CD14-positive monocyte (primary cell): ENCODE data around the gene MMP15. TPM values are rescaled to one million over a fixed set of nuclear protein-coding genes. Genes with fewer than 3 reads are reported as not detected.

Experiments
- DNase-seq, 3 donors: peaks; one replicate each; pipeline ENCODE4 v3.0.0-alpha.2; 2011 to 2022
- H2AFZ ChIP-seq: 2 replicates; pipeline ENCODE4 v1.6.0; 2012; ENCODE audit warnings: mild to moderate bottlenecking, low read depth, low read length, inconsistent platforms; ENCODE audit not compliant: insufficient read depth, poor library complexity, severe bottlenecking
- H3K27ac ChIP-seq, 2 donors: 1 replicate in 1 of 2; 2 replicates in 1 of 2; pipeline ENCODE4 v1.5.1; 2012 to 2013; ENCODE audit warnings: low read length in 2 of 2, control low read depth in 1 of 2, inconsistent platforms in 1 of 2, low read depth in 1 of 2, mild to moderate bottlenecking in 1 of 2
- H3K27me3 ChIP-seq, 2 donors: one replicate each; pipeline versions ENCODE4 v1.6.0 to v1.6.1; 2011 to 2013; ENCODE audit warnings: low read length in 2 of 2; ENCODE audit not compliant: control insufficient read depth in 2 of 2, insufficient read depth in 2 of 2
- H3K36me3 ChIP-seq, 2 donors: replicated peaks in 1 of 2; 1 replicate in 1 of 2; 2 replicates in 1 of 2; pipeline versions ENCODE4 v1.5.1 to v1.6.1; 2012 to 2013; ENCODE audit warnings: low read length in 2 of 2, control low read depth in 1 of 2, inconsistent platforms in 1 of 2, mild to moderate bottlenecking in 1 of 2; ENCODE audit not compliant: insufficient read depth in 2 of 2, control insufficient read depth in 1 of 2
- H3K4me1 ChIP-seq, 2 donors: 1 replicate in 1 of 2; 2 replicates in 1 of 2; pipeline versions ENCODE4 v1.5.1 to v1.6.1; 2012 to 2013; ENCODE audit warnings: low read length in 2 of 2, control low read depth in 1 of 2, inconsistent platforms in 1 of 2, mild to moderate bottlenecking in 1 of 2, moderate library complexity in 1 of 2; ENCODE audit not compliant: insufficient read depth in 2 of 2, control insufficient read depth in 1 of 2
- H3K4me2 ChIP-seq: replicated peaks from 2 replicates; pipeline ENCODE3; 2012; ENCODE audit warnings: low read length, moderate library complexity, mild to moderate bottlenecking; ENCODE audit not compliant: poor library complexity, severe bottlenecking; ENCODE audit errors: extremely low read depth
- H3K4me3 ChIP-seq, 3 experiments: fragments of 200-600 bp in 1 of 3; sonication (generic) in 1 of 3; replicated peaks in 1 of 3; 1 replicate in 2 of 3; 2 replicates in 1 of 3; pipeline ENCODE4 v1.5.1; 2011 to 2013; ENCODE audit warnings: low read length in 3 of 3, mild to moderate bottlenecking in 3 of 3, control low read depth in 2 of 3, low read depth in 2 of 3, inconsistent platforms in 1 of 3, moderate library complexity in 1 of 3
- H3K79me2 ChIP-seq: 2 replicates; pipeline ENCODE4 v1.6.0; 2012; ENCODE audit warnings: mild to moderate bottlenecking, control low read depth, inconsistent platforms, low read length, moderate library complexity; ENCODE audit not compliant: insufficient read depth
- H3K9ac ChIP-seq: 2 replicates; pipeline ENCODE4 v1.6.0; 2017; ENCODE audit warnings: low read length, mild to moderate bottlenecking; ENCODE audit not compliant: insufficient read depth, poor library complexity, severe bottlenecking
- H3K9me3 ChIP-seq, 2 donors: replicated peaks in 1 of 2; 1 replicate in 1 of 2; 2 replicates in 1 of 2; pipeline versions ENCODE4 v1.5.1 to v1.6.1; 2012 to 2013; ENCODE audit warnings: low read length in 2 of 2, control low read depth in 1 of 2; ENCODE audit not compliant: control insufficient read depth in 1 of 2, insufficient read depth in 1 of 2
- H4K20me1 ChIP-seq: 2 replicates; pipeline ENCODE4 v1.6.0; 2012; ENCODE audit warnings: mild to moderate bottlenecking, low read length, control low read depth, moderate library complexity; ENCODE audit not compliant: insufficient read depth
- H3K27ac Mint-ChIP-seq, 7 donors: one replicate each; pipeline ENCODE4 v1.8.0; 2020; ENCODE audit warnings: mild to moderate bottlenecking in 7 of 7, mixed read lengths in 7 of 7, moderate library complexity in 6 of 7, inconsistent platforms in 2 of 7
- H3K27me3 Mint-ChIP-seq, 3 donors: one replicate each; pipeline ENCODE4 v1.8.0; 2021 to 2022; ENCODE audit warnings: low read depth in 3 of 3, mild to moderate bottlenecking in 3 of 3, mixed read lengths in 3 of 3, moderate library complexity in 3 of 3, inconsistent platforms in 1 of 3
- H3K36me3 Mint-ChIP-seq, 2 donors: one replicate each; pipeline ENCODE4 v1.8.0; 2020; ENCODE audit warnings: mixed read lengths in 2 of 2, inconsistent platforms in 1 of 2, mild to moderate bottlenecking in 1 of 2
- H3K4me1 Mint-ChIP-seq: one replicate; pipeline ENCODE4 v1.8.0; 2020; ENCODE audit warnings: mild to moderate bottlenecking, mixed read lengths
- H3K4me3 Mint-ChIP-seq, 2 donors: one replicate each; pipeline ENCODE4 v1.8.0; 2020; ENCODE audit warnings: mild to moderate bottlenecking in 2 of 2, mixed read lengths in 2 of 2, moderate library complexity in 1 of 2
- H3K9me3 Mint-ChIP-seq, 7 donors: one replicate each; pipeline ENCODE4 v1.8.0; 2020 to 2022; ENCODE audit warnings: mixed read lengths in 7 of 7, mild to moderate bottlenecking in 6 of 7, moderate library complexity in 6 of 7, inconsistent platforms in 2 of 7
- WGBS: methylation state at CpG from one replicate; pipeline ENCODE4 v1.1.5; 2013; ENCODE audit warnings: missing lambda C conversion rate; ENCODE audit not compliant: insufficient coverage; 5-methylcytosine and 5-hydroxymethylcytosine counted together
- intact Hi-C, 2 donors: fragments of 100-400 bp; cut with micrococcal nuclease; formaldehyde crosslinking; loops; one replicate each; pipeline versions ENCODE4 v1.15.0 to v1.15.1; 2023
- polyA plus RNA-seq, 3 donors: library from polyadenylated mRNA; depleted of rRNA in 1 of 3; unstranded in 2 of 3; stranded (reverse) in 1 of 3; fragments of 300-500 nt in 2 of 3; fragments of >200 nt in 1 of 3; fragmentation: Illumina TruSeq in 2 of 3; gene quantifications; 1 replicate in 2 of 3; 2 replicates in 1 of 3; pipeline ENCODE4 v1.2.3, GENCODE V29; 2012 to 2021
- small RNA-seq: library from RNA; depleted of rRNA; stranded (forward); fragments of <200 nt; gene quantifications from one replicate; pipeline ENCODE3, GENCODE V24; 2012; ENCODE audit warnings: low read depth; ENCODE audit not compliant: insufficient read length
- TF ChIP-seq, protein P1 (sequence below): fragments of 200-600 bp; IDR thresholded peaks from one replicate; pipeline ENCODE4 v1.8.0; 2022; ENCODE audit warnings: antibody characterized with exemption, mild to moderate bottlenecking

The MMP15 gene
- polyA plus RNA-seq, 3 donors, result not detected

DNA sequence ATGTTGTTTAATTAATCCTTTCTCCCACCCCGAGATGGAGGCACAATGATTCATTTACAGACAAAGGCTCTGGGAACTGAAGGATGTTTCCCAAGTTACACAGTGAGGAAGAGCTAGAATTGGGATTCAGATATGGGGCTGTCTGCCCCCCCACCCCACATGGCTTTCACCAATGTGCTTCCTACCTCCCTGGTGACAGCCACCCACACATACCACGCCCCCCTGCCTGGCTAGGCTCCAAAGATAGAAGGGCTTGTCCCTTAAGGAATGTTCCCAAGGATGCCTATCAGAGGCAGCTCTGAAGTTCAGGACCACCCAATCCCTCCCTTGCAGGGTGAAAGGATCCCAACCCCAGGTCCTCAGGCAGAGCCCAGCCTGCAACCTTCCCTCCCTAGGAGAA, 70.7 kb downstream of the MMP15 start:
- Histone ChIP-seq H3K9me3 (no peaks in the 10 kb centered on the region), H3K27ac (no peak overlapping the region), H3K4me3 (no peak overlapping the region), H3K79me2 (no peaks in the 10 kb centered on the region), H3K4me2 (no peak overlapping the region), H4K20me1 (no peaks in the 10 kb centered on the region), H2AFZ (no peak overlapping the region), H3K4me1 (no peaks in the 10 kb centered on the region), H3K27me3 (no peaks in the 10 kb centered on the region), H3K36me3 (no peaks in the 10 kb centered on the region), H3K9ac (no peak overlapping the region)
- WGBS, result 80% methylated on average over 1 of the region's 2 CpGs
- intact Hi-C loops, result loop anchor here in 1 of 2 donors (10.0 kb wide), 1 partner anchor 59 kb away; no protein-coding TSS in a partner anchor
- Mint-ChIP-seq H3K4me1 (peaks cover 13% of the 10 kb centered on the region), H3K27ac (no peak overlapping the region), H3K4me3 (no peak overlapping the region), H3K27me3 (peaks cover 0 to 8% (median 3%) of the 10 kb centered on the region in 3 donors), H3K9me3 (peaks cover 0 to 2% (median 0%) of the 10 kb centered on the region in 7 donors), H3K36me3 (no peaks in the 10 kb centered on the region)
- DNase-seq, result no peak
- TF ChIP-seq, protein P1, sequence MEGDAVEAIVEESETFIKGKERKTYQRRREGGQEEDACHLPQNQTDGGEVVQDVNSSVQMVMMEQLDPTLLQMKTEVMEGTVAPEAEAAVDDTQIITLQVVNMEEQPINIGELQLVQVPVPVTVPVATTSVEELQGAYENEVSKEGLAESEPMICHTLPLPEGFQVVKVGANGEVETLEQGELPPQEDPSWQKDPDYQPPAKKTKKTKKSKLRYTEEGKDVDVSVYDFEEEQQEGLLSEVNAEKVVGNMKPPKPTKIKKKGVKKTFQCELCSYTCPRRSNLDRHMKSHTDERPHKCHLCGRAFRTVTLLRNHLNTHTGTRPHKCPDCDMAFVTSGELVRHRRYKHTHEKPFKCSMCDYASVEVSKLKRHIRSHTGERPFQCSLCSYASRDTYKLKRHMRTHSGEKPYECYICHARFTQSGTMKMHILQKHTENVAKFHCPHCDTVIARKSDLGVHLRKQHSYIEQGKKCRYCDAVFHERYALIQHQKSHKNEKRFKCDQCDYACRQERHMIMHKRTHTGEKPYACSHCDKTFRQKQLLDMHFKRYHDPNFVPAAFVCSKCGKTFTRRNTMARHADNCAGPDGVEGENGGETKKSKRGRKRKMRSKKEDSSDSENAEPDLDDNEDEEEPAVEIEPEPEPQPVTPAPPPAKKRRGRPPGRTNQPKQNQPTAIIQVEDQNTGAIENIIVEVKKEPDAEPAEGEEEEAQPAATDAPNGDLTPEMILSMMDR, result no peak

Small RNAs within 50 kb of the gene (small RNA-seq; reads per million reads assigned to genes)
- gene RF00019, result not detected

Other genes with a start within 250 kb of the MMP15 start
- 1 to 10 TPM in 1 of 3 donors, under 1 TPM in 1, not detected in 1; 0.24 to 1.7 TPM for gene KIFC3, start 223.3 kb upstream of the MMP15 start, polyA plus RNA-seq
- not detected for gene CNGB1, start 54.6 kb upstream of the MMP15 start, polyA plus RNA-seq
- 10 to 100 TPM in 1 of 3 donors, 1 to 10 TPM in 2; 1.9 to 11.5 (median 4.7) TPM for gene ZNF319, start 25.1 kb upstream of the MMP15 start, polyA plus RNA-seq
- gene USB1, start 24.3 kb upstream of the MMP15 start, polyA plus RNA-seq, result 10 to 100 TPM; 25.7 to 55.7 (median 44.4) TPM
- 10 to 100 TPM; 17.3 to 24.0 (median 18.8) TPM for gene CFAP20, start 103.6 kb downstream of the MMP15 start, polyA plus RNA-seq
- 10 to 100 TPM in 1 of 3 donors, 1 to 10 TPM in 2; 1.6 to 24.7 (median 9.2) TPM for gene CSNK2A2, start 172.4 kb downstream of the MMP15 start, polyA plus RNA-seq